GM12872 (cell line): Measurements from ENCODE around the gene HOTAIR.

ENCODE experiments used
- TF ChIP-seq, protein P1 (sequence below): IDR thresholded peaks from 3 replicates; pipeline ENCODE4 v1.5.1; 2011; ENCODE audit warnings: low read depth, mild to moderate bottlenecking, low read length, moderate library complexity; ENCODE audit not compliant: insufficient read depth

Gene HOTAIR

DNA sequence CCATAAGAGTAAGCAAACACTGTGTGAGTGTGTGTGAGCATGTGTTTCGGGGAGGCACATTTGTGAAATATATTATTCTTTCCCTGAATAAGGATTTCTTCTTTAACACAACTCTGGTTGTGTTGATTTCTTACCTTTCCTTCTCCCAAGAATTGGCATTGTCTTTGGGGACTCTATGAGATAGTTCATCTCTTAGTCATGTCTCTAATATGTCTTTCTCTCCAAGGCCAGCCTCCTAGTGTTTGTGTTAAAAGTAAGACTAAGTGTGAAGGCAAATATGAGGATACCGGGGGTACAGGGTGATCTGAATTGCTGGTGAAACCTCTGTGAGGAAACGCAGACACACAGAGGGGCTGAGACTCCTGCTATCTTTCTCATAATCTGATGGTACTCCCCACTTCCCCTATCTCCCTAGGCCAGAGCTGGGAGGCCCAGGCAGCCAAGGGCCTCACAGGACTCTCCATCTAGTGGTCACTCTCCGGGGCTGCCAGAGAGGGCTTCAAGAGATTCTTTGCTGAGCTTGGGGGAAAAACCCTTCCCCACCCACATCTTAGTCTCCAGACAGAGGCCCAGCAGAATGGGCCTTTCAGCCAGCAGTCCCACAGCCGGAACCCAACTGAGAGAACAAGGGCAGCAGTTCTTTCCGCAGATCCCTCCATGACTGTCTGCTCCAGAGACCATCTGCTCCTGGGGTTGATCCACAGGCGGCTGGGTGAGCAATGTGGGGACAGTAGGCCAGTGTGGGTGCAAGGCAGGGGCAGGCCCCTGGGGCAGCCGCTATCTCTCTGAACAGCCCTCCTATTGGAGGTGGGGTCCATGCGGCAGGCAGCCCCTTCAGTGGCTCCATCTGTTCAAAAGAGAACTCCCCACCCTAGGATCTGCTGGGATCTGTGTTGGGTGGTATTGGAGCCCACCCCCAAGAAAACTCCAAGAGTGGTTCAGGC is 25.8 kb downstream of the HOTAIR start:
- TF ChIP-seq, protein P1, sequence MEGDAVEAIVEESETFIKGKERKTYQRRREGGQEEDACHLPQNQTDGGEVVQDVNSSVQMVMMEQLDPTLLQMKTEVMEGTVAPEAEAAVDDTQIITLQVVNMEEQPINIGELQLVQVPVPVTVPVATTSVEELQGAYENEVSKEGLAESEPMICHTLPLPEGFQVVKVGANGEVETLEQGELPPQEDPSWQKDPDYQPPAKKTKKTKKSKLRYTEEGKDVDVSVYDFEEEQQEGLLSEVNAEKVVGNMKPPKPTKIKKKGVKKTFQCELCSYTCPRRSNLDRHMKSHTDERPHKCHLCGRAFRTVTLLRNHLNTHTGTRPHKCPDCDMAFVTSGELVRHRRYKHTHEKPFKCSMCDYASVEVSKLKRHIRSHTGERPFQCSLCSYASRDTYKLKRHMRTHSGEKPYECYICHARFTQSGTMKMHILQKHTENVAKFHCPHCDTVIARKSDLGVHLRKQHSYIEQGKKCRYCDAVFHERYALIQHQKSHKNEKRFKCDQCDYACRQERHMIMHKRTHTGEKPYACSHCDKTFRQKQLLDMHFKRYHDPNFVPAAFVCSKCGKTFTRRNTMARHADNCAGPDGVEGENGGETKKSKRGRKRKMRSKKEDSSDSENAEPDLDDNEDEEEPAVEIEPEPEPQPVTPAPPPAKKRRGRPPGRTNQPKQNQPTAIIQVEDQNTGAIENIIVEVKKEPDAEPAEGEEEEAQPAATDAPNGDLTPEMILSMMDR, result no peak

DNA sequence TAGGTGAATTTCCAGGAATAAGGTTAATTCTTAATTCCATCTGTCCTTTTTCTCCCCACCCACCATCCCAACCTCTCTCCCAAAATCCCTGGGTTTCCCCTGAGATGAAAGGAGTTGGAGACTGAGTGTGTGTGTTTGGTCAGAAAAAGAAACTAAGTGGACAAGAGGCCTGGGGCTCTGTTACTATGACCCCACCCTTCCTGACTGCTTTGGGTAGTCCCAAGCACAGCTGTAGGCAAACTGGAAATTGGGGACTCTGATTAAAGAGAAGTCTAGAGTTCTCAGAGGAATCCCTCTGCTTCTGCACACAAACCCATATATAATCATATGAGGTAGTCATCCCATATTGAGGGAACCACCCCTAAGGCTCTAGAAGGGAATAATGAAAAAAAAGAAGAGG is 27.0 kb downstream of the HOTAIR start:
- TF ChIP-seq, protein P1, result no peak

DNA sequence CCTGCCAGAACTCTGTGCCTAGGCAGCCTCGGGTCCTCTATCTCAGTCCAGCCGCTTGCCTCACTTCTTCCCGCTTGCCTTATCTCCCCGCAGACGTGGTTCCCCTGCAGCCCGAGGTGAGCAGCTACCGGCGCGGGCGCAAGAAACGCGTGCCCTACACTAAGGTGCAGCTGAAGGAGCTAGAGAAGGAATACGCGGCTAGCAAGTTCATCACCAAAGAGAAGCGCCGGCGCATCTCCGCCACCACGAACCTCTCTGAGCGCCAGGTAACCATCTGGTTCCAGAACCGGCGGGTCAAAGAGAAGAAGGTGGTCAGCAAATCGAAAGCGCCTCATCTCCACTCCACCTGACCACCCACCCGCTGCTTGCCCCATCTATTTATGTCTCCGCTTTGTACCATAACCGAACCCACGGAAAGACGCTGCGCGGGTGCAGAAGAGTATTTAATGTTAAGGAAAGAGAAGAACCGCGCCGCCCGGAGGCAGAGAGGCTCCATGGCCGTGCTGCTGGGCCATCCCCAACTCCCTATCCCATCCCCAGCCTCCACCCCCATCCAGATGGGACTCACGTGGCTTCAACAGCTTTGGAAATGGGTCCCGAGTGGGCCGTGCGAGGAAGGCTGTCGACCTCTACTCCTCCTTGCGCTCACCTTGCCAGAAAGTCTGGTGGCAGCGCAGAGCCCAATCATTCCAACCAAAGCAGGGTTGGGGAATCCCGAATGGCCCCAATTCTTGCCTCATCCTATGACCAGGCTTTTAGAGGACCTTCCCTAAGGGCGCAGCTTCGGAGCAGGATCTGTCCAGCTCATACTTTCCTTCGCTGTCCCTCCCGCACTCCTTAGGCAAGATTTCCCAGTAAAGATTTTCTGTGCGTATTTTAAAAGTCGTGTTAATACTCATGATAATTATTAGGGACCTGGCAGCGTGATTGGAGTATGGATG is 29.6 kb downstream of the HOTAIR start:
- TF ChIP-seq, protein P1, result no peak

- TF ChIP-seq, protein P1, result no peak
These were observed 30.5 kb downstream of the HOTAIR start for GRCh38 chr12:53944209-53944608.

DNA sequence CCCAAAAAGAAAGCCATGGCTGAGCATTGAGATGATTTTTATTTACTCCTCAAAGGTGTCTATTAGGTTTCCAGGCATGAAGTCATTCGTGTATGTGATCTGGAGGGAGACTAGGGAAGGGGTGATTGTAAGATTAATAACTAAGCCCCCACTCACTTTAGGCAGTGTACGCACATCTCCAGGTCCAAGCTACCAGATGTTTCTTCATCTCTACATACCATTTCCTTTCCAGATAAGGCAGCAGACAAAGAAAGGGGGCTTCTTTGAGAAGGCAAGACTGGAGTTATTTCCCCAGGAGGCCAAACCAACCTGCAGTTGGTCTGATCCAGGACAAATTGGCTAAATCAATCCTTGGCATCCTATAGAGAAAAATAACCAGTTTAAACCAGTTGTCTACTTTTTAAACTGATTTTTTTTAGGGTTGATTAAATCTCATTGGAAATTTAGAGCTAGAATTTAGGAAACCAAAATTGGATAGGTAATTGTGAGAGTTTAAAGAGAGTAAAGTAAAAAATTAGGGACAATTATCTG is 32.2 kb downstream of the HOTAIR start:
- TF ChIP-seq, protein P1, result no peak

GRCh38 chr12:53941750-53942149 is 33.0 kb downstream of the HOTAIR start:
- TF ChIP-seq, protein P1, result no peak

DNA sequence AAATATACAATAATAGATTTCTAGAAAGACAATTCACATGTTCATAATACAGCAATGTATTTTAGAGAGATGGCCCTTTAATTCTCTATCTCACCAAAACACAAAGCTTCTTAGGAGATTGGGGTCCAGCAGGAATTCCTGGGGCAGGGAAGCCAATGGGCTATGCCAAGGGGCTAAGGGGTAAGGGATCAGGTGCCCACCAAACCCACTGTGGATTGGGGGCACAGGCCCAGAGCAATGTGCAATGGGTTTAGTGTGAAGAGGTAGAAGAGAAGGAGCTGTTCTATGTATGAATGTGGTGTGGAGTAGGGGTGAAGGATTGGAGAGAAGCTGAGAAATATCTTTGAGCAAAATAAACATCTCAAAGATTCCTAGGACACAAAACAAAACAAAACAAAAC is 33.6 kb downstream of the HOTAIR start:
- TF ChIP-seq, protein P1, result no peak
